ENCODE data around the gene TMEM126B.
"Not testable (repeated sequence)": the region's sequence is repeated elsewhere in the genome, so short reads cannot be mapped to it uniquely, and the experiment has no call there.

The TMEM126B gene

GRCh38 chr11:85661972-85662664 is 33.7 kb downstream of the TMEM126B start:
- ATAC-seq (ENCODE audit: low read depth) (no peak), DNase-seq (ENCODE audit: low spot score in 2 of 2) (no peak)
- Mint-ChIP-seq H3K9me3 (no peaks in the 10 kb centered on the region), H3K27ac (no peak overlapping the region), H3K4me1 (peaks cover 20% of the 10 kb centered on the region), H3K27me3 (no peaks in the 10 kb centered on the region), H3K4me3 (peak overlapping the region; percentile 29), H3K36me3 (peaks cover 18% of the 10 kb centered on the region)

GRCh38 chr11:85663080-85663752 is 34.8 kb downstream of the TMEM126B start:
- Mint-ChIP-seq H3K9me3 (no peaks in the 10 kb centered on the region), H3K4me3 (peak overlapping the region; percentile 93), H3K4me1 (peaks cover 20% of the 10 kb centered on the region), H3K36me3 (peaks cover 18% of the 10 kb centered on the region), H3K27me3 (no peaks in the 10 kb centered on the region), H3K27ac (peak overlapping the region; percentile 94)
- no peak for DNase-seq (ENCODE audit: low spot score in 2 of 2)
- ATAC-seq (ENCODE audit: low read depth), result no peak

- Mint-ChIP-seq H3K4me3 (peak overlapping the region; percentile 93), H3K27me3 (no peaks in the 10 kb centered on the region), H3K9me3 (no peaks in the 10 kb centered on the region), H3K4me1 (peaks cover 20% of the 10 kb centered on the region), H3K27ac (peak overlapping the region; percentile 94), H3K36me3 (peaks cover 18% of the 10 kb centered on the region)
- peak; percentile 80 to 88 for DNase-seq (ENCODE audit: low spot score in 2 of 2)
- ATAC-seq (ENCODE audit: low read depth), result peak; percentile 78
Measured at GRCh38 chr11:85663753-85664614, 35.6 kb downstream of the TMEM126B start.

GRCh38 chr11:85664615-85665481 is 36.5 kb downstream of the TMEM126B start, which contains the start of gene CREBZF:
TSS of gene CREBZF (minus strand) at chr11:85665129. CDS start at chr11:85664875, 254 bp downstream.
- peak within 1 kb of the TSS; percentile 93 for H3K4me3 Mint-ChIP-seq
- peaks cover 19% of the 10 kb centered on the region for H3K4me1 Mint-ChIP-seq
- H3K27ac Mint-ChIP-seq, result peak within 1 kb of the TSS; percentile 94
- peaks cover 17% of the 10 kb centered on the region for H3K36me3 Mint-ChIP-seq
- DNase-seq (ENCODE audit: low spot score in 2 of 2), result peak; percentile 92 to 95
- H3K27me3 Mint-ChIP-seq, result no peaks in the 10 kb centered on the region
- peak; percentile 82 for ATAC-seq (ENCODE audit: low read depth)
- H3K9me3 Mint-ChIP-seq, result no peaks in the 10 kb centered on the region

- no peaks in the 10 kb centered on the region for H3K9me3 Mint-ChIP-seq
- DNase-seq (ENCODE audit: low spot score in 2 of 2) (no peak), ATAC-seq (ENCODE audit: low read depth) (no peak)
- no peaks in the 10 kb centered on the region for H3K27me3 Mint-ChIP-seq
- peaks cover 13% of the 10 kb centered on the region for H3K36me3 Mint-ChIP-seq
- H3K27ac Mint-ChIP-seq, result peak overlapping the region; percentile 94
- peaks cover 14% of the 10 kb centered on the region for H3K4me1 Mint-ChIP-seq
- H3K4me3 Mint-ChIP-seq, result peak overlapping the region; percentile 14
Measured at GRCh38 chr11:85665733-85666132, 37.3 kb downstream of the TMEM126B start.

GRCh38 chr11:85666687-85667086 is 38.3 kb downstream of the TMEM126B start:
- Mint-ChIP-seq H3K4me3 (no peak overlapping the region), H3K4me1 (peaks cover 13% of the 10 kb centered on the region), H3K9me3 (no peaks in the 10 kb centered on the region), H3K27me3 (no peaks in the 10 kb centered on the region), H3K27ac (no peak overlapping the region), H3K36me3 (peaks cover 11% of the 10 kb centered on the region)
- ATAC-seq (ENCODE audit: low read depth) (no peak), DNase-seq (ENCODE audit: low spot score in 2 of 2) (no peak)

GRCh38 chr11:85668157-85668556 is 39.8 kb downstream of the TMEM126B start:
- no peak for ATAC-seq (ENCODE audit: low read depth)
- no peak for DNase-seq (ENCODE audit: low spot score in 2 of 2)
- Mint-ChIP-seq H3K27me3 (no peaks in the 10 kb centered on the region), H3K27ac (no peak overlapping the region), H3K36me3 (peaks cover 7% of the 10 kb centered on the region), H3K4me3 (no peak overlapping the region), H3K9me3 (no peaks in the 10 kb centered on the region), H3K4me1 (peaks cover 8% of the 10 kb centered on the region)

GRCh38 chr11:85670949-85671663 is 42.7 kb downstream of the TMEM126B start:
- H3K9me3 Mint-ChIP-seq; H3K36me3 Mint-ChIP-seq; H3K4me1 Mint-ChIP-seq; H3K27me3 Mint-ChIP-seq; DNase-seq (ENCODE audit: low spot score in 2 of 2); ATAC-seq (ENCODE audit: low read depth); H3K27ac Mint-ChIP-seq; H3K4me3 Mint-ChIP-seq: not testable (repeated sequence)

- H3K36me3 Mint-ChIP-seq, result no peaks in the 10 kb centered on the region
- no peaks in the 10 kb centered on the region for H3K4me1 Mint-ChIP-seq
- ATAC-seq (ENCODE audit: low read depth) (peak; percentile 52), DNase-seq (ENCODE audit: low spot score in 2 of 2) (no peak)
- no peak overlapping the region for H3K27ac Mint-ChIP-seq
- no peak overlapping the region for H3K4me3 Mint-ChIP-seq
- no peaks in the 10 kb centered on the region for H3K9me3 Mint-ChIP-seq
- H3K27me3 Mint-ChIP-seq, result no peaks in the 10 kb centered on the region
Measured at GRCh38 chr11:85672105-85672902, 43.9 kb downstream of the TMEM126B start.

GRCh38 chr11:85673393-85673792 is 45.0 kb downstream of the TMEM126B start:
- H3K27ac Mint-ChIP-seq, result no peak overlapping the region

GRCh38 chr11:85679576-85679975 is 51.2 kb downstream of the TMEM126B start:
- no peak for ATAC-seq (ENCODE audit: low read depth)
- no peak for DNase-seq (ENCODE audit: low spot score in 2 of 2)
- H3K36me3 Mint-ChIP-seq, result no peaks in the 10 kb centered on the region
- H3K4me1 Mint-ChIP-seq, result peaks cover 11% of the 10 kb centered on the region
- no peak overlapping the region for H3K4me3 Mint-ChIP-seq
- no peak overlapping the region for H3K27ac Mint-ChIP-seq
- H3K9me3 Mint-ChIP-seq, result peaks cover 1% of the 10 kb centered on the region
- H3K27me3 Mint-ChIP-seq, result peaks cover 6% of the 10 kb centered on the region

More at GRCh38 chr11:85673393-85673792, 45.0 kb downstream of the TMEM126B start:
- DNase-seq (ENCODE audit: low spot score in 2 of 2), result no peak
- ATAC-seq (ENCODE audit: low read depth), result no peak
- Mint-ChIP-seq H3K4me1 (no peaks in the 10 kb centered on the region), H3K36me3 (no peaks in the 10 kb centered on the region), H3K9me3 (no peaks in the 10 kb centered on the region), H3K4me3 (no peak overlapping the region), H3K27me3 (no peaks in the 10 kb centered on the region)

GRCh38 chr11:85680897-85681296 is 52.5 kb downstream of the TMEM126B start:
- peaks cover 12% of the 10 kb centered on the region for H3K27me3 Mint-ChIP-seq
- ATAC-seq (ENCODE audit: low read depth) (no peak), DNase-seq (ENCODE audit: low spot score in 2 of 2) (no peak)
- H3K27ac Mint-ChIP-seq, result no peak overlapping the region
- no peaks in the 10 kb centered on the region for H3K36me3 Mint-ChIP-seq
- peaks cover 11% of the 10 kb centered on the region for H3K4me1 Mint-ChIP-seq
- peaks cover 1% of the 10 kb centered on the region for H3K9me3 Mint-ChIP-seq
- no peak overlapping the region for H3K4me3 Mint-ChIP-seq

Data from memory B cell (primary cell).